Measurements from ENCODE around the gene SPSB1.

Gene SPSB1

DNA sequence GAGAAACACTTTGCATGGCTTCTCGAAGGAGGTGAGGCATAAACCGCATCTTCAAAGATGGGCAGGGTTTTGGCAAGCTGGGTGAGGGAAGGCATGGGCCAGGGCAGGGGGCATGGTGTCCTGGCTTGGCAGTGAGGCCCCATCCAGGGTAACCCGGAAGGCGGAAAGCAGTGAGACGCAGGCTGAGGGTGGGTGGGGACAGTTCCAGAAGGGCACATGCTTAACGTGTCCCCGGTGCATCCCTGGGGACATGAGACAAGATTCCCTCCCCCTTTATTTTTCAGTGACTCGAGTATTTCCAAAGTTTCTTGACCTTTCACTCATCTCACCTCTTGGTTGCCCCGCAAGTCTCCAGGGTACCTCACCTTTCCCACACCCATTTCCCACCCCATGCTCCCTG lies 123.8 kb downstream of the SPSB1 start:
- DNase-seq (ENCODE audit: low read depth in 1 of 2, low spot score in 1 of 2), result no peak
- Histone ChIP-seq H3K4me3 (replicated peaks; ENCODE audit: insufficient read depth, low read length) (no peak overlapping the region), H3K27ac (replicated peaks) (no peak overlapping the region), H3K27me3 (ENCODE audit: insufficient read depth, poor library complexity, severe bottlenecking) (no peaks in the 10 kb centered on the region)
- TF ChIP-seq, protein P1, sequence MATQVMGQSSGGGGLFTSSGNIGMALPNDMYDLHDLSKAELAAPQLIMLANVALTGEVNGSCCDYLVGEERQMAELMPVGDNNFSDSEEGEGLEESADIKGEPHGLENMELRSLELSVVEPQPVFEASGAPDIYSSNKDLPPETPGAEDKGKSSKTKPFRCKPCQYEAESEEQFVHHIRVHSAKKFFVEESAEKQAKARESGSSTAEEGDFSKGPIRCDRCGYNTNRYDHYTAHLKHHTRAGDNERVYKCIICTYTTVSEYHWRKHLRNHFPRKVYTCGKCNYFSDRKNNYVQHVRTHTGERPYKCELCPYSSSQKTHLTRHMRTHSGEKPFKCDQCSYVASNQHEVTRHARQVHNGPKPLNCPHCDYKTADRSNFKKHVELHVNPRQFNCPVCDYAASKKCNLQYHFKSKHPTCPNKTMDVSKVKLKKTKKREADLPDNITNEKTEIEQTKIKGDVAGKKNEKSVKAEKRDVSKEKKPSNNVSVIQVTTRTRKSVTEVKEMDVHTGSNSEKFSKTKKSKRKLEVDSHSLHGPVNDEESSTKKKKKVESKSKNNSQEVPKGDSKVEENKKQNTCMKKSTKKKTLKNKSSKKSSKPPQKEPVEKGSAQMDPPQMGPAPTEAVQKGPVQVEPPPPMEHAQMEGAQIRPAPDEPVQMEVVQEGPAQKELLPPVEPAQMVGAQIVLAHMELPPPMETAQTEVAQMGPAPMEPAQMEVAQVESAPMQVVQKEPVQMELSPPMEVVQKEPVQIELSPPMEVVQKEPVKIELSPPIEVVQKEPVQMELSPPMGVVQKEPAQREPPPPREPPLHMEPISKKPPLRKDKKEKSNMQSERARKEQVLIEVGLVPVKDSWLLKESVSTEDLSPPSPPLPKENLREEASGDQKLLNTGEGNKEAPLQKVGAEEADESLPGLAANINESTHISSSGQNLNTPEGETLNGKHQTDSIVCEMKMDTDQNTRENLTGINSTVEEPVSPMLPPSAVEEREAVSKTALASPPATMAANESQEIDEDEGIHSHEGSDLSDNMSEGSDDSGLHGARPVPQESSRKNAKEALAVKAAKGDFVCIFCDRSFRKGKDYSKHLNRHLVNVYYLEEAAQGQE (IDR thresholded peaks at IDR 0.05; ENCODE audit: insufficient replicate concordance, low read depth), result no peak
- TF ChIP-seq GABPA (IDR thresholded peaks at IDR 0.05; ENCODE audit: low read depth) (no peak), SPI1 (IDR thresholded peaks at IDR 0.05; ENCODE audit: borderline replicate concordance, low read depth) (no peak), POLR2AphosphoS5 (IDR thresholded peaks at IDR 0.05; ENCODE audit: low read depth) (no peak)
- TF ChIP-seq, protein P2, sequence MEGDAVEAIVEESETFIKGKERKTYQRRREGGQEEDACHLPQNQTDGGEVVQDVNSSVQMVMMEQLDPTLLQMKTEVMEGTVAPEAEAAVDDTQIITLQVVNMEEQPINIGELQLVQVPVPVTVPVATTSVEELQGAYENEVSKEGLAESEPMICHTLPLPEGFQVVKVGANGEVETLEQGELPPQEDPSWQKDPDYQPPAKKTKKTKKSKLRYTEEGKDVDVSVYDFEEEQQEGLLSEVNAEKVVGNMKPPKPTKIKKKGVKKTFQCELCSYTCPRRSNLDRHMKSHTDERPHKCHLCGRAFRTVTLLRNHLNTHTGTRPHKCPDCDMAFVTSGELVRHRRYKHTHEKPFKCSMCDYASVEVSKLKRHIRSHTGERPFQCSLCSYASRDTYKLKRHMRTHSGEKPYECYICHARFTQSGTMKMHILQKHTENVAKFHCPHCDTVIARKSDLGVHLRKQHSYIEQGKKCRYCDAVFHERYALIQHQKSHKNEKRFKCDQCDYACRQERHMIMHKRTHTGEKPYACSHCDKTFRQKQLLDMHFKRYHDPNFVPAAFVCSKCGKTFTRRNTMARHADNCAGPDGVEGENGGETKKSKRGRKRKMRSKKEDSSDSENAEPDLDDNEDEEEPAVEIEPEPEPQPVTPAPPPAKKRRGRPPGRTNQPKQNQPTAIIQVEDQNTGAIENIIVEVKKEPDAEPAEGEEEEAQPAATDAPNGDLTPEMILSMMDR (IDR thresholded peaks at IDR 0.05; ENCODE audit: insufficient read depth, low read length), result no peak

DNA sequence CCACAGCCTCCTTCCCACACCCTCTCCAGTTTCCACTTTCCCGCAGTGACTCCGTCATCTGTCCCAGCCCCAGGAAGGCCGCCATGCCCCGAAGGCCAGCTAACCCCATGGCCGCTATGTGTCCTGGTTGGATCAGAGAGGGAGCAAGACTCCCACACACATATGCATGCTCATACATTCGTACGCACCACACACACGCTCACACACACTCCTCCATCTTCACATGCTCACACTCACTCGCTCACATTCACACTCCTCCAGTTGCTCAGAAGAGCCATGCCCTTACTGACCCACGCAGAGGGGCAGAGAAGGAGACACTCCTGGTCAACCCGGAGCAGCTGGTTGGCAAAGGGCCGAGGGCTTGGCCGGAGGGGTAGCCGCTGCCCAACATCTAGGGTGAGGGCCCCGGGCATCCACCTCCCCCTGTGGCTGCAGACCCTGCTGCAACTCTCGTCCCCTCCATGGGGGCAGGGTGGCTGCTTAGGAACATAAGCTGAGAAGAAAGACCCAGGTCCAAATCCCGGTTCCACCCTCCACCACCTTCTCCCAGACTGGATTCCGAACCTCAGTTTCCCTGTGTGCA lies 124.3 kb downstream of the SPSB1 start:
- no peak for DNase-seq (ENCODE audit: low read depth in 1 of 2, low spot score in 1 of 2)
- Histone ChIP-seq H3K27ac (replicated peaks) (no peak overlapping the region), H3K27me3 (ENCODE audit: insufficient read depth, poor library complexity, severe bottlenecking) (no peaks in the 10 kb centered on the region), H3K4me3 (replicated peaks; ENCODE audit: insufficient read depth, low read length) (no peak overlapping the region)
- TF ChIP-seq, protein P1 (IDR thresholded peaks at IDR 0.05; ENCODE audit: insufficient replicate concordance, low read depth), result no peak
- TF ChIP-seq, protein P2 (IDR thresholded peaks at IDR 0.05; ENCODE audit: insufficient read depth, low read length), result no peak
- TF ChIP-seq SPI1 (IDR thresholded peaks at IDR 0.05; ENCODE audit: borderline replicate concordance, low read depth) (no peak), POLR2AphosphoS5 (IDR thresholded peaks at IDR 0.05; ENCODE audit: low read depth) (no peak), GABPA (IDR thresholded peaks at IDR 0.05; ENCODE audit: low read depth) (no peak)

DNA sequence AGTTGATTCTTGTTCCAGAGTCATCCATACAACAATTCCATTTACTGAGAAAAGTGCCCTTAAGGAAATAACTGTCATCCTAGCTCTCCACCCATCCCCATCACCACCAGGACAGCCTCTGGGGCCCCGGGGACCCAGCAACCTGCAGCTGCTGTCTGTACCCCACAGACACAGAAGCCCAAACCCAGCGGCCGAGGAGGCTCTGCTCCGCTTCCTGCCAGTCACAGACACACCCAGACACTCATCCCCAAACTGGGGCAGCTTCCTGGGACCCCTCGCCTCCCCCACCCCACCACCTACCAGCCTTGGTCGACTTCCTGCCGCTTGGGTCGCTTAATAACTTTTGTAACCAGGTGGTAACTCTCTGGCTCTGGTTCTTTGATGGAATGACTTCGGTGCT lies 125.0 kb downstream of the SPSB1 start:
- DNase-seq (ENCODE audit: low read depth in 1 of 2, low spot score in 1 of 2), result no peak
- Histone ChIP-seq H3K4me3 (replicated peaks; ENCODE audit: insufficient read depth, low read length) (no peak overlapping the region), H3K27ac (replicated peaks) (no peak overlapping the region), H3K27me3 (ENCODE audit: insufficient read depth, poor library complexity, severe bottlenecking) (no peaks in the 10 kb centered on the region)
- TF ChIP-seq GABPA (IDR thresholded peaks at IDR 0.05; ENCODE audit: low read depth), result no peak
- TF ChIP-seq, protein P1 (IDR thresholded peaks at IDR 0.05; ENCODE audit: insufficient replicate concordance, low read depth), result no peak
- TF ChIP-seq, protein P2 (IDR thresholded peaks at IDR 0.05; ENCODE audit: insufficient read depth, low read length), result no peak

Measured in HL-60 (cell line).